LNCAP (cell line): Measurements from ENCODE around the gene PLCG2.

Source experiments
- CTCF ChIP-seq: fragments of 450-650 bp; IDR thresholded peaks from 2 replicates; pipeline ENCODE4 v1.5.1; 2017; ENCODE audit warnings: mild to moderate bottlenecking

PLCG2 gene

GRCh38 chr16:81917375-81917774, 138.3 kb downstream of the PLCG2 start:
- TF ChIP-seq CTCF: no peak

GRCh38 chr16:81918927-81919326, 139.8 kb downstream of the PLCG2 start:
- no peak for TF ChIP-seq CTCF

- no peak for TF ChIP-seq CTCF
These were observed 141.4 kb downstream of the PLCG2 start for GRCh38 chr16:81920498-81920897.

GRCh38 chr16:81921085-81921814, 142.2 kb downstream of the PLCG2 start:
- no peak for TF ChIP-seq CTCF

GRCh38 chr16:81921843-81922584, 142.9 kb downstream of the PLCG2 start:
- no peak for TF ChIP-seq CTCF

GRCh38 chr16:81923296-81923695, 144.2 kb downstream of the PLCG2 start:
- no peak for TF ChIP-seq CTCF

GRCh38 chr16:81925016-81925415, 145.9 kb downstream of the PLCG2 start:
- no peak for TF ChIP-seq CTCF
